SIG-M5 treated with dmso at 0.1 percent for 504 hours (cell line): ENCODE measurements around the gene FOXD2.
A peak's percentile ranks its signal among the peaks of the same experiment; 100 is the strongest.

Experiments
- DNase-seq: peaks from one replicate; lab custom pipeline; 2025; ENCODE audit not compliant: unreplicated experiment; lab: John Stamatoyannopoulos, UW

The FOXD2 gene

DNA sequence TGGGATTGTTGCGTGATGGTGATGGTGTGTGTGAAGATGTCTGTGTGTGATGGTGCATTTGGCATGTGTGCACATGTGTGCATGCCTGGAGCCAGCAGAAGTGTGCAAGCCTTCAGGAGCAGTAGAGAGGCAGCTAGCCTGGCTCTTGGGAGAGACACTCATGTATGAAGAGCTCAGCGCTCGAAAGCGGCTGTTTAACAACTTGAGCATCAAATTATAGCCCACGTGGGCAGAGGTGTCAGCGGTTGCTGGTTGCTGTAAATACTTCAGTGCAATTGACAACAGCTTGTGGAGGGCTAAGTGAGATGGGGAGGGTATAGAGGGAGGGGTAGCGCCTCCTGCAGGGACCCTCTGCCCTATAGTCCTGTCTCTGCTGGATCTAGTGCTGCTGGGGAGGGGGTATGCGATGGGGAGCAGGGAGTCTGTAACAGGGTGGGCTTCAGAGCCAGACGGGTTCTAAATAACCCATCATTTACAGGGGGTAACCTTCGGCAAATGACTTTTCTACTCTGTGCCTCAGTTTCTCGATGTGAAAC lies 21.5 kb downstream of the FOXD2 start:
- no peak for DNase-seq

DNA sequence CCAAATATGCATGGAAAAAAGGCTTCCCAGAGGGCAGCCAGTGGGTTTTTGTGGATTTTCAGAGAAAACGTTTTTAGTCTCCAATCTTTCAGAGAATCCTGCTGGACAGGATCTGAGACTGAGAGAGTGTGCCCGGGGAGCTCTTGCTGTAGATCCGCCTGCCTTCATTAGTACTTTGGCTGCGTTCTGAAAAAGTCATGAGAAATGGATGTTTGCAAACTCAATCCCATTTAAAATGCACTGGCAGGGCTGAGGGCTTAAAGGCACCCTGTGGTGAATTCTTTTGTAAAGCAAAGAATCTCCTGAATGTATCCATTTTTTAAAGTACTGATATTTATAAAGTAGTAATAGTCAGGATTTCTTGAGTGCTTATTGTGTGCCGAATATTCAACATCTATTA lies 22.2 kb downstream of the FOXD2 start:
- no peak for DNase-seq

DNA sequence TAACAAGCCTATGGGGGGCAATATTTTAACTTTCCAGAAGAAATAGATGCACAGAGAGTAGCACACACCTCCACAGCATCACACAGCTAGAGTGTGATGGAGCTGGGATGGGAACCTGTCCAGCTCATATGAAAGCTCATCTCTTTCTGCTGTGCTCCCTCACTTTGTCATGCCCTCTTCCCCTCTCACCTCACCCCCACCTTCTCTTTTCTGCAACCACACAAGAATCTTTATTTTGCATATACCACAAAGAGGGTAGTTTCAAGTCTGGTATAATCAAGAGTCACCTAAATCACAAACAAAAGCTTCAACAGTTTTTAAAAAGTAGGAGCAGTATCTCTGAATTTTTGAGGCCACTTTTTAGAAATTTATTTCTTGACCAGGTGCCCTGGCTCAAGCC lies 22.6 kb downstream of the FOXD2 start:
- DNase-seq: no peak

DNA sequence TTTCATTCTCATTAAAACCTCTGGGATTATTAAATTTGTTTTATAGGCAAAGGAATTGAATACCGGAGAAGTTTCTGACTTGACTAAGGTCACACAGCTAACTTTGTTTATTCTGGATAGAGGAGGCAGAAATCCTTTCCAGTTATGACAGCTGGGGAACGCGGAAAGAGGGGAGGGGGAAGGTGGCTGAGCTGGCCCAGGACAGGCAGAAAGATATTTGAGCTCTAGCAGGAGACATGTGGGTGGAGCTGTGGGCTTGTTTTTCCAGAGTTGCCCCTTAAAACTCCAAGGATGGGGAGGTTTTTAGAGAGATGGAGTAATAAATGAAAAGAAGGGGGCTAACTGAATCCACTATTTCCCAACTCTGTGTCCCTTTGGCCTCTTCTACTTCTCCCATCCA lies 27.8 kb downstream of the FOXD2 start:
- no peak for DNase-seq

DNA sequence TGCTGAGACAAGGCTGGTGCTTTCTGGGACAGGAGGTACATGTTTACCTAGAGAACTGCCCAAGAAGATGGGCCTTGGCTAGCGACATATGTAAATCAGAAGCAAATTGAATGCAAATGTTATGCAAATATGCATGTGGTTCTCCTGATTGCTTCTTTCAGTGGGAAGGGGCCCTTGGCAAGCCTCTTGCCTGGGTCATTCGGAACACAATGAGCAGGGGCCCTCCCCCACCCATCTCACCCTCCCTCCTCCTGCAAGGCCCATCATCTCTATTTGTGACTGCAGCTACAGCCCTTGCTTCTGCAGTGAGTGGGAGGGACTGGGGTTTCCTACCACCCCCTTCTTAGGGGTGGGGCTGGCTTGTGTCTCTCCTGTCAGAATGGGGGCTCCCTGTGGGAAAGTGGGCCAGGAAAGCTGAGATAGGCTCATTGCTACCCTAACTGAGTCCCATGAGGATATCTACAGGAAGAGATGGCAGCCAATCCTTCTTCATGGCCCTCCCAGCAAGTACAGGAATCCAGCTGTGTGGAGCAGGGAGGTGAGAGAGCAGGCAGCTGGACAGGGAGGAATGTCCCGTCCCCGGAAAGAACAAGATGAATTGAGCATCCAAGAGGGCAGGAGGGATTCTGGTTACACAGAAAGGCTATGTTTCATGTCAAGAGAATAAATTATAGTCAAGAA lies 31.0 kb downstream of the FOXD2 start:
- DNase-seq: no peak

DNA sequence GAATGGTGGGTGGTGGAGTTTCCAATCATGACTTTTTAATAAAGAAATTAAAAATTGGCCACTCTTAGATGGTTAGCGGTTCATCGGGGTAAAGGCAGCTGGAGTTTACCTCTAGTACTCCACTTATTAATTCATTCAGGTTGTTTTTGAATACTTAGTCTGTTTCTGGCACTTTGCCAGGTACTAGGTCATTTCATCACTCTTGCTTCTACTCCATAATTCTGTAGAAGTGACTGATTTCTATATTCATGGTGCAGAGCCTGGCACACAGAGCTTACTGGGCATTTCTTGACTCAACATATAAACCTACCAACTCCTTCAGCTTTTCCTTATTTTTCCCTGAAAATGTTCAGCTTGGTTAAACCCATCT lies 31.5 kb downstream of the FOXD2 start:
- no peak for DNase-seq

DNA sequence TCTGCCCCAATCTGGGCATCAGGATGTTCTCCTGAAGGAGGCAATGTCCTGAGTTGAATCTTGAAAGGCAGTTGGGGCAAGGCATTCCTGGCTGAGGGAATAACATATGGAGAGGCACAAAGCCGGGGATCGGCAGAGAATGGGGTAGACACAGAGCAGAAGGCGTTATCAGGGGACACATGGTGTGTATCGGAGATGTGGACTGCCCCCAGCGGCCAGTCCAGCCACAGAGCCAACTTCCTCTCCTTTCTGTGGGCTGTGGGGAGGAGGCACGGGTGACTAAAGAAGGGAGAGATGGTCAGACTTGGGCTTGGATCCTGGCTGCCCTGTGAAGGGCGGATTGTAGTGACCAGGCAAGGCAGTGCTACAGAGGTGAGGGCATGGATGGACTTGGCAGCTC lies 32.1 kb downstream of the FOXD2 start:
- no peak for DNase-seq

DNA sequence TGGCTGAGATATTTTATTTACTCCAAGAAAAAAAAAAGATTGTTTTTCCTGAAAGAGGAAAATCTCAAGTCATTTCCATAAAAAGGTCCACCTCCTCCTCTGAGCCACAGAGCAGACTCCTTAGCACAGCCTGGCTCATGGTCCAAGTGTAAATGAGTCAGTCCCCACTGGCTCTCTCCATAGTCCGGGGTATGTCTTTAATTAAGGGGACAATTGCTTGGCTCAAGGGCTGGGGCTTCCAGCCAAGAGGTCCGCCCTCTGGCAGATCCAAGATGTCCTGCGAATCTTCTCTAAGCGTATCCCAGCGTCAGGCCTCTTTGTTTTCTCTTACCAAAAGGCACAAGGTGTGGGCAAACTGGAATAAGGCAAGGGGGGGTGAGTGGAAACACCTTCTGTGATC lies 33.3 kb downstream of the FOXD2 start:
- no peak for DNase-seq

DNA sequence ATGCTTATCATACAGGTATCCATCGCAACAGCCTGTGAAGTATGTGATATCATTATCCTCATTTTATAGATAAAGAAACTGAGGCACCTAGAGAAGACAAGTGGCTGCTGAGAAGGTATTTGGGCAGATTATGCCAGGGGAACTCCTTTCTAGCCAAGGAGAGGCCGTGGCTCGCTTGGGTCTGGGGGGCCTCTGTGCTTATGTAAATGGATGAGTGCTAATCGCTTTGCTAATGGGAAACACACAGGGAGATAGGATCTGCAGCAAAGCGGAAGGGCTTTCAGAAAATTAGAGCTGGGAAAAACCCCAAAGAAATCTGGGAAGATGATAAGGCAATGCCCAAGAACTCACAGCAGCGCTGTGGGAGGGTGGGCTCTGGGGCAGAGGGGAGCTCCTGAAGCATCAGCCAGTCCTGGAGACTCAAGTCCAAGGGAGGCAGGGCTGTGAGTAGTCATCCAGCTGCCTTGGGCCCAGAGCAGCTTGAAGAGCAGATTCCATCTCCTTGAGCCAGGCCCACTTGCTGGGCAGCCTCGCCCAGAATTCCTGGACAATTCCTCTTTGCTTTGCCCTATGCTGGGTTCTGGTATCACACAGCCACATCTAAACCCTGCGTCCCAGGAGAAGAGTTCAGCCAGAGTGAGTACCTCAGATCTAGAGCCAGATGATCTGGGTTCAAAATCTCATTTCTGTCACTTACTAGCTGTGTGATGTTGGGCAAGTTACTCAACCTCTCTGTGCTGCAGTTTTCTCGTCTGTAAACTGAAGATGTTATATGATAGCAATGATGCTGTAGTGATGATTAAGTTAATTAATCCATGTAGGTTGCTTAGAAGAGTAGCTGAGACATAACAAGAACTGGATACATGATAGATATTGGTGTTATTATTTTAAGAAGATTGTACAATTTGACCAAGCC lies 36.7 kb downstream of the FOXD2 start:
- no peak for DNase-seq

DNA sequence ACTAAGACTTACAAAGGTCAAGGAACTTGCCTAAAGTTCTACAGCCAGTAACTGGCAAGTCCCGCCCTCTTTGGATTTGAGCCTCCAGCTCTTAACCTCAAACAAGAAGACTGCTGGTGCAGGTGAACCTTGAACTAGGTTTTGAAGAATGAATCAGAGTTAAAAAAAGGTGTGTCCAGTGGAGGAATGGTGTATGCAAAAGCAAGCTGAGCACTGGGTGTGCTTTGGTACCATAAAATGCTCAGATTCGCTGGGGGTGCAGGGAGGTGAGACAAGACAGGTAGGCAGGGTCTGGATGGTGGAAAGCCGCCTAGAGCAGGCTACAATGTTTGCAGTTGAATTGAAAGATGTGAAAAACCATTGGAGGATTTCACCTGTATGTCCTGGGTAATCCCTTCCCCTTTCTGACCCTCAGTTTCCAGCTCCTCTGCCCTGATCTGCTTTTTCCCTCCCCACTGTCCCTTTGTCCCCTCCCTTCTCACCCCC lies 39.8 kb downstream of the FOXD2 start:
- peak; percentile 37 for DNase-seq

DNA sequence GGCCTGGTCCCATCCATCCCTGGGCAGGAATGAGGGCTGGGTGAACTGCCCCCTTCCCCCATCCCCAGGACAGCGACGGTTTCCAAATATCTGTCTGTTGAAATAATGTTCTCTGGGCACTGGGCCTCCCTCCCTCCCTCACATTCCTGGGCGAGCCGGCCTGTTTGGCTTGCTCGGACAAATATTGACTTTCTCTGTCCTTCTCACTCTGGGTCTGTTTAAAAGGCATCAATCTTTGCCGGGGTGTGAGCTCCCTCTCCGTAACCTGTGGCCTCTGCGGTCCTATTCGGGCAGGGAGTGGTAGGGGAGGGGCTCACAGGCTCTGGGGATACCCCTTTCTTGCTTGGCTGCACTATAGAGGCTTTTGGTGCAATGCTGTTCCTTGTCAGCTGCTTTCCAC lies 40.2 kb downstream of the FOXD2 start:
- no peak for DNase-seq

DNA sequence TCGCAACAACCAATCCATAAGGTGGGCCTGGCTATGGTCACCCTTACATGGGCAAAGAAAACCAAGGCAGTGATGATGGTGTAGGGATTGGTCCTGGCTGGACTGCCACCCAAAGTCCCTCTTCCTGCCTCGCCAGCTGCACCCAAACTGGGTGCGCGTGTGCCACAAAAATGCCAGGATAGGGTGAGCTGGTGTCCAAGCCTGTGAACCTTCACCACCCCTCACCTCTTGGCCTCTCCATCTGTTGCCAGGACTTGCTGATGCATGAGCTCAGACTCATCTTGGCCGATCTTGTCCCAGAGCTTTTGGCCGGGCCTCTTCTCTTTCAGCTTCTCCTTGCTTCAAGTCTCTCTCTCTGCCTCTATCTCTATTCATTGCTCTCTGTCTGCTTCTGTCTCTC lies 41.8 kb downstream of the FOXD2 start:
- no peak for DNase-seq

DNA sequence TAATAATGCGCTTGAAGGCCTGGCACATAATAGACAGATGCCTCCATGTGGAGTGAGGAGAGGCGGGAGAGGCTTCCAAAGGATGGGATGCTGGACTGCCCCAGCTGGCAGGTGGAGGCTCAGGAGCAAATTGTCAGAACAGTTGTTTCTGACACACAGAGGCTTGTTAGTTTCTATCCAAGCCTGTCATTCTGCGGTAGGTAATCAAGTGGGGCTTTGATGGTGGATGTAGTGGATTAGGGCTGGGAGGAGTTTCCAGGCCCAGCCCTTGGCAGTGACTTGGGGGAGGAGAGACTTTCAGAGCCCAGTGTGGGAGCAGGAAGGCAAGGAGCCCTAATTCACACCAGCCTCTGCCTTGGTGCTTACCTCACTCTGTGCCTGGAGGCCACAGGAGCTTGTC lies 44.1 kb downstream of the FOXD2 start:
- no peak for DNase-seq

DNA sequence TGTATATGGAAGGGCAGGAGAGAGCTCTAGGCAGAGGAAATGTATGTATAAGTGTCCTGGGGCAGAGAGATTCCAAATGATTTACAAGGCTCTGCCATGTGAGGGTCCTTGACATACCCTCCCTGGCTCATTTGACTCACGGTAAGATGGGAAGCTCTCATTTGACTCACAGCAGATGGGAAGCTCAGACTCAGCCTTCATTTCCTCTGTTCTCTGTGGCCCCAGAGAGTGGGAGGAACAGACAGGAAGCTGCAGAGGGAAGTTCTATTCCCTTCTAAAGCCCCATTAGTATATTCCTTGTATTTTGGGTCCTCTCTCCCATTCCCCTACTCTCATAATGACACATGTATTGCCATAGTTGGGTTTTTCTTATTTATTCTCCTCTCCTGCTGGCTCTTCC lies 44.9 kb downstream of the FOXD2 start:
- no peak for DNase-seq

DNA sequence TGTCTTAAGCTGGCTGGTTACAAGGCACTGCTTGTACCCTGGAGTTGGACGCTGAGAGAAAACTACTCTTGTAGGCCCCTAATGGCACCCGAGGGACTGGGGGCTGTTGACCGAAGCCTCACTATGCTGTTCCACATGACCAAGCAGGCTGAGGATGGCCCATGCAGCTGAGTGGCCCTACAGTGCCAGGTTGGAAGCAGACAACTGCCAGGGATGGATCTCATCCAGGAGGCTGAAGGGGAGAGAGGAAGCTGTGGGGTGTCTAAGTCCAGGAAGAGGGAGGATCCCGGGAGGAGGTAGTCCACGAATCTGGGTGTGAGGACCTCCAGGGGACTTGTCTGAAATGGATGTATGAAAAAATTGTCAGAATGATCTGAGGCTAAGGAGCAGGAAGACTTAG lies 45.8 kb downstream of the FOXD2 start:
- DNase-seq: no peak

DNA sequence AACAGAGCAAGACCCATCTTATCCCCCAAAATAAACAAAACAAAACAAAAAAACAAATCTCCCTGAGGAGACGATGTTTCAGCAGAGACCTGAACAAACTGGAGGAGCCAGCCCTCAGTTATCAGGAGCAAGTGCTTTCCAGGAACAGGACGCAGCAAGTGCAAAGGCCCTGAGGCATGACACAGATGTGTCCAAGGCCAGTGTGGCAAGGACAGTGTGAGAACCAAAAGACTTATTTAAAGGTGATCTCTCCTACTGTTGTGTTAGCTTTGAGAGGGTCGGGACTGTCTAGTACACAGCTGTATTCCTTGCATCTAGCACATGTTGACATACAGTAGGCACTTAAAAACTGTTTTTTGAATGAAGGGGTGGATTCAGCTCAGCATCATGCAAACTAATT lies 48.0 kb downstream of the FOXD2 start:
- DNase-seq: no peak

DNA sequence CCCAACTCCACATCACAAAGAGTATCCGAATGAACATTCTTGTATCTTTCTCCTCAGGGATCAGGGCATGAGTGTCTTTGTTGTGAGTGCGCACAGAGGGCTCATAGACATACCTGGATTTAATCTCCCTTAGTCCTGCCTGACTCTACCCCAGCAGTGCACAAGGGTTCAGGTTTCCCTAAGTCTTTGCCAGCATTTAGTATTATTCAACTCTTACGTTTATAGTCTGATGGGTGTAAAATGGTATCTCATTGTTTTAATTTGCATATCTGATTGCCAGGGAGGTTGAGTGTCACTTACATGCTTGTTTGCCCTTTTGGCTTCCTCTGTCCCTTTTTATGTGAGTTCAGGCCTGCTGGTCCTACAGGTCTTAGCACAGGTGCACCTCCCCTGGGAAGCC lies 49.5 kb downstream of the FOXD2 start:
- no peak for DNase-seq

DNA sequence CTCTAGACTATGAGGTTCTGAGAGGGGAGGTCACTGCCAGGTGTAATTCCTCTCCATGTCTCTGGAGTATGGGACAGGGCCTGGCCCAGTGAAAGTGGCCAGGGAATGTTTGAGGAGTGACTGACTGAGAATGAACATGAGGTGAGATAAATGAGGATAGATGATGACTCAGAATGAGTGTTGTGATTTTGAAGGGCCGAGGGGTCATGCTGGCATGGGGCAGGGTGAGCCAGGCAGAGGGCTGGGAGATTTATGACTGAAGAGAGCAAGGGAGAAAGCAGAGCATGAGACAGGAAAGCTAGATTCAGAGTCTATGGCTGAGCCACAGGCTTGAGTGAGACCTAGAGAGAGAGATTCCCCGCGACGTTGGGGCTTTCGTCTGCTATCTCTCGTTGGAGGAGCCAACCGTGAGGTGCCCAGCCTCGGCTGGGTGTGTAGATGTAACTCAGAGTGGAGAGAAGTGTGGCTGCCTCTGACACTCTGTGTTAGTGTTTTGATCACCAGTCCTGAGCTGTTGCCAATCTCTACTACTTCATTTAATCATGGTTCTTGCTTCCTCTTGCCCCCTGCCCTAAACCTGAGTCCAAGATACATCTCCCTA lies 50.1 kb downstream of the FOXD2 start:
- no peak for DNase-seq
